ENCODE measurements around the gene TPGS2.
"Not testable (repeated sequence)": the region's sequence is repeated elsewhere in the genome, so short reads cannot be mapped to it uniquely, and the experiment has no call there.

TPGS2 gene

GRCh38 chr18:36819621-36820020 is 9.2 kb downstream of the TPGS2 start:
- no peak for DNase-seq

- DNase-seq, result no peak
Measured at GRCh38 chr18:36818652-36819051, 10.2 kb downstream of the TPGS2 start.

GRCh38 chr18:36817039-36817438 is 11.8 kb downstream of the TPGS2 start:
- no peak for DNase-seq

GRCh38 chr18:36816096-36816495 is 12.7 kb downstream of the TPGS2 start:
- DNase-seq, result not testable (repeated sequence)

GRCh38 chr18:36814994-36815393 is 13.8 kb downstream of the TPGS2 start:
- no peak for DNase-seq

GRCh38 chr18:36813824-36814223 is 15.0 kb downstream of the TPGS2 start:
- no peak for DNase-seq

GRCh38 chr18:36813101-36813775 is 15.6 kb downstream of the TPGS2 start:
- no peak for DNase-seq

- DNase-seq, result no peak
Measured at GRCh38 chr18:36812678-36813077, 16.1 kb downstream of the TPGS2 start.

- no peak for DNase-seq
Measured at GRCh38 chr18:36811955-36812354, 16.8 kb downstream of the TPGS2 start.

- DNase-seq, result no peak
Measured at GRCh38 chr18:36811430-36811829, 17.4 kb downstream of the TPGS2 start.

- no peak for DNase-seq
Measured at GRCh38 chr18:36809590-36810381, 19.0 kb downstream of the TPGS2 start.

GRCh38 chr18:36808681-36809080 is 20.1 kb downstream of the TPGS2 start:
- no peak for DNase-seq

- DNase-seq, result no peak
Measured at GRCh38 chr18:36805105-36805504, 23.7 kb downstream of the TPGS2 start.

- DNase-seq, result no peak
Measured at GRCh38 chr18:36798738-36799473, 29.9 kb downstream of the TPGS2 start.

- DNase-seq, result no peak
Measured at GRCh38 chr18:36792634-36793283, 36.0 kb downstream of the TPGS2 start.

GRCh38 chr18:36786686-36787085 is 42.1 kb downstream of the TPGS2 start:
- DNase-seq, result no peak

GRCh38 chr18:36783792-36784191 is 45.0 kb downstream of the TPGS2 start:
- DNase-seq, result no peak

- no peak for DNase-seq
Measured at GRCh38 chr18:36782710-36783109, 46.1 kb downstream of the TPGS2 start.

- DNase-seq, result no peak
Measured at GRCh38 chr18:36780748-36781147, 48.1 kb downstream of the TPGS2 start.

- no peak for DNase-seq
Measured at GRCh38 chr18:36777566-36777965, 51.2 kb downstream of the TPGS2 start.

GRCh38 chr18:36776650-36777049 is 52.2 kb downstream of the TPGS2 start:
- DNase-seq, result no peak

- no peak for DNase-seq
Measured at GRCh38 chr18:36775396-36775795, 53.4 kb downstream of the TPGS2 start.

- no peak for DNase-seq
Measured at GRCh38 chr18:36772241-36772723, 56.5 kb downstream of the TPGS2 start.

All from left hindlimb (tissue), 1 donor.